Ascending aorta (tissue), 2 donors: Measurements from ENCODE around the gene MAMDC4. TPM values are rescaled to one million over a fixed set of nuclear protein-coding genes. Genes with fewer than 3 reads are reported as not detected.

Experiments
- DNase-seq, 2 donors: peaks; one replicate each; pipeline ENCODE4 v3.0.0-alpha.2; 2019; ENCODE audit warnings: low spot score in 2 of 2
- H3K27ac ChIP-seq, 2 donors: fragments of 200-600 bp; sonication (generic); one replicate each; pipeline ENCODE4 v1.5.1; 2016 to 2017; ENCODE audit warnings: mild to moderate bottlenecking in 1 of 2
- H3K27me3 ChIP-seq: fragments of 200-600 bp; sonication (generic); one replicate; pipeline ENCODE4 v1.5.1; 2017
- H3K36me3 ChIP-seq, 2 donors: fragments of 200-600 bp; sonication (generic); one replicate each; pipeline ENCODE4 v1.5.1; 2016
- H3K4me1 ChIP-seq, 2 donors: fragments of 200-600 bp; sonication (generic); one replicate each; pipeline ENCODE4 v1.5.1; 2016 to 2017; ENCODE audit warnings: mild to moderate bottlenecking in 1 of 2
- H3K4me3 ChIP-seq, 2 donors: fragments of 200-600 bp; sonication (generic); one replicate each; pipeline ENCODE4 v1.5.1; 2016 to 2017; ENCODE audit warnings: mild to moderate bottlenecking in 1 of 2
- H3K9me3 ChIP-seq, 2 donors: fragments of 200-600 bp; sonication (generic); one replicate each; pipeline ENCODE4 v1.5.1; 2016
- intact Hi-C: fragments of 100-400 bp; cut with DNase I; formaldehyde crosslinking; loops from one replicate; pipeline ENCODE4 v1.15.1; 2023
- total RNA-seq: library from RNA; depleted of rRNA; stranded (reverse); fragments of >200 nt; gene quantifications from one replicate; pipeline ENCODE4 v1.1.0, GENCODE V29; 2016
- TF ChIP-seq, protein P1 (sequence below), 3 experiments: fragments of 200-600 bp in 2 of 3; fragments of 450-650 bp in 1 of 3; sonication (generic) in 2 of 3; IDR thresholded peaks; one replicate each; pipeline ENCODE4 v1.5.1; 2016 to 2019; ENCODE audit warnings: antibody characterized with exemption in 3 of 3, mild to moderate bottlenecking in 1 of 3, moderate library complexity in 1 of 3

The MAMDC4 gene
- total RNA-seq, 1 donor from 2014 or later = 5.0 TPM

DNA sequence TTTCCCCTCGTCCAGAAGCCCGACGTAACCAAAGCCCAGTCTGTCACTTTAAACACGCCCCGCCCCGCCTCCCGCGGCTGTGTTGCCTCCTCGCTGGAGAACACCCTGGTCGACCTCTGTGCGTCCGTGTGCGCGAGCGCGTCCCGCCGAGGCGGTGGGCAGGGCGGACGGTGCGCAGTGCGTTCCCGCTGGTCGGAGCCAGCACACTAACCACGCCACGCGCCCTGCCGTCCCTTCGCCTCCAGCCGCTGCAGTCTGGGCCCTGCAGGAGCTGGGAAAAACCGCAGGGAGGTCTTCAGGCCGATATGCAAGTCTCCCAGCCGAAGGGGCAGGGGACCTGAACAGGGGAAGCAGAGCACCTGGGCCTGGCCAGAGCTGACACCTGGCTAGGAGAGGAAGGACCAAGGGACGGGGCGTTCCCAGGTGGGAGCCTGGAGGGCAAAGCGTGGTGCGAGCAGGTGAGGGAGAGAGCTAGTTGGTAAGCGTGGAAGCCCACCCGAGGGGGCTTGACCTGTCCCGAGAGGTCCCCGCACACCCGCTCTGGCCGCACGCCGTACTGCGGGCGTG is 4.2 kb upstream of the MAMDC4 start:
- H3K36me3 ChIP-seq = no peaks in the 10 kb centered on the region
- peak overlapping the region; percentile 85 to 98 for H3K4me3 ChIP-seq
- peak; percentile 57 to 94 for DNase-seq
- H3K4me1 ChIP-seq = peaks cover 11 to 35% of the 10 kb centered on the region in 2 donors
- H3K27ac ChIP-seq = peak overlapping the region; percentile 93 to 95
- intact Hi-C loops = loop anchor here (2.0 to 5.0 kb wide), 3 partner anchors 41 to 181 kb away; partner anchors contain the start of genes ABCA2, C8G, FBXW5 and RABL6
- no peaks in the 10 kb centered on the region for H3K9me3 ChIP-seq
- H3K27me3 ChIP-seq = peaks cover 34% of the 10 kb centered on the region
- TF ChIP-seq, protein P1, sequence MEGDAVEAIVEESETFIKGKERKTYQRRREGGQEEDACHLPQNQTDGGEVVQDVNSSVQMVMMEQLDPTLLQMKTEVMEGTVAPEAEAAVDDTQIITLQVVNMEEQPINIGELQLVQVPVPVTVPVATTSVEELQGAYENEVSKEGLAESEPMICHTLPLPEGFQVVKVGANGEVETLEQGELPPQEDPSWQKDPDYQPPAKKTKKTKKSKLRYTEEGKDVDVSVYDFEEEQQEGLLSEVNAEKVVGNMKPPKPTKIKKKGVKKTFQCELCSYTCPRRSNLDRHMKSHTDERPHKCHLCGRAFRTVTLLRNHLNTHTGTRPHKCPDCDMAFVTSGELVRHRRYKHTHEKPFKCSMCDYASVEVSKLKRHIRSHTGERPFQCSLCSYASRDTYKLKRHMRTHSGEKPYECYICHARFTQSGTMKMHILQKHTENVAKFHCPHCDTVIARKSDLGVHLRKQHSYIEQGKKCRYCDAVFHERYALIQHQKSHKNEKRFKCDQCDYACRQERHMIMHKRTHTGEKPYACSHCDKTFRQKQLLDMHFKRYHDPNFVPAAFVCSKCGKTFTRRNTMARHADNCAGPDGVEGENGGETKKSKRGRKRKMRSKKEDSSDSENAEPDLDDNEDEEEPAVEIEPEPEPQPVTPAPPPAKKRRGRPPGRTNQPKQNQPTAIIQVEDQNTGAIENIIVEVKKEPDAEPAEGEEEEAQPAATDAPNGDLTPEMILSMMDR (IDR thresholded peaks at IDR 0.05) = no peak

DNA sequence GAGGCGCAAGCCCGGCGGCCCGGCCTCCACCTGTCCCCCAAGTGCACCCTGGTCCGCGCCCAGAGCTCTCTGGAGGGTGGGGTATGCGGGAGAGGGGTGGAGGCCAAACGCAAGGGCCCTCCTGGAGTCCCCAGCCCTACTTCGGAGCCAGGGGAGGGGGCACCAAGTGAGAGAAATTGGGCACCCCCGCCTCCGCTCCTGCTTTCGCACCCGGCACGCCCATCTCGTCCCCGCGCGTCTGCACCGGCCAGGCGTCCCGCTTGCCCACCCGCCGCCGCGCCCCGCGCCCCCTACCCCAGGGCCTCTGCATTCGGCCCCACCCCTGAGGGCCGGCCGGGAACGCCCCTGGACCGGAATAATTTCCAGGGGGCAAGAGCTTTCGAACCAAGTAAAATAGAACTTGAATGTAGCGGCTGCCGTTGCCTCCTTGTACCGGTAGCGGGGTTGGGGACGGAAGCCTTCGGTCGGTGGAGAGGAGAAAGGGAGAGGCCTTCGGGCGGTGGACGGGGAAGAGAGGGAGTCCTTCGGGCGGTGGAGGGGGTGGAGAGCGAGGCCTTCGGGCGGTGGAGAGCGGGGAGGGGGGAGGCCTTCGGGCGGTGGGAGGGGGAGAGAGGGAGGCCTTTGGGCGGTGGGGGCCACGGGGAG is 3.6 kb upstream of the MAMDC4 start:
- no peak for DNase-seq
- intact Hi-C loops = loop anchor here (1.0 to 5.0 kb wide), 7 partner anchors 18 to 180 kb away; partner anchors contain the start of genes ABCA2, C8G, EDF1 and FBXW5
- TF ChIP-seq, protein P1 (IDR thresholded peaks at IDR 0.05) = no peak
- Histone ChIP-seq H3K27ac (peak overlapping the region; percentile 93 to 95), H3K36me3 (no peaks in the 10 kb centered on the region), H3K27me3 (peaks cover 28% of the 10 kb centered on the region), H3K4me1 (peaks cover 8 to 29% of the 10 kb centered on the region in 2 donors), H3K4me3 (peak overlapping the region; percentile 85 to 98), H3K9me3 (no peaks in the 10 kb centered on the region)

DNA sequence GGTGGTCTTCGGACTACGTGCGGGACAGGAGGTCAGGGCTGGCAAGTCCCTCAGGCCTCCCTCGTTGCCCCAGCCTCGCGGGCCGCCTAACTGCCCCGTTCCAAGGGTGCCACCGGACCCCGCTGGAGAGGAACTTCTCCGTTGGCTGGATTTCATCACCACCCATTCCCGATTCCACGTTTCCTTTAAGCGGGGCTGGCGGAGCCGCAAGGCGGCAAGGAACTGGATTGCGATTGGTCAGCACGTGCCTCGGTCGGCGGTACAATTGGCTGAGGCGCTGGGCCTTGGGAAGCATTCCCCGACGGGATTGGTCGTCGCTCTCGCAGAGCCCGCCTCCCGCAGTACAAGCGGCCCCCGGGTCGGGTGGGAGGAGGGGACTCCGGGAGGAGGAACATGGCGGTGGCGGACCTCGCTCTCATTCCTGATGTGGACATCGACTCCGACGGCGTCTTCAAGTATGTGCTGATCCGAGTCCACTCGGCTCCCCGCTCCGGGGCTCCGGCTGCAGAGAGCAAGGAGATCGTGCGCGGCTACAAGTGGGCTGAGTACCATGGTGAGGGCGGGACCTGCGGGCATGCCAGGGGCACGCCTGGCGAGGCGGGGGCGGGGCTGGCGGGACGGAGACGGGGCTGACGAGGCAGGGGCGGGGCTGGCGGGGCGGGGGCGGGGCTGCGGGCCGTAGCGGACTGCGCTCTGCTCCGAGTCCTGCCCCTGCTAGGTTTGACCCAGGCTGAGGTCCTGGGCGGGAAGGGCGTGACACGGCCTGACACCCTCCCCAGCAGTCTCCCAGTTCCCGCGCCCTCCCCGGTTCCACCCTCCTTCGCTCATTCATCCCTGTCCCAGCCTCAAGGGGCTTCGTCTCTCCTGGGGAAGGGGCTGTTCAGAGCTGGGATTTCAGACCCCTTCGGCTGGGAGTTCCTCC is 2.8 kb upstream of the MAMDC4 start, which contains the start of gene PHPT1:
TSS of gene PHPT1 (plus strand) at position 372 of the 922 bp plus-strand sequence. CDS start at position 394, 22 bp downstream.
- Histone ChIP-seq H3K4me3 (peak within 1 kb of the TSS; percentile 85 to 98), H3K9me3 (no peaks in the 10 kb centered on the region), H3K27me3 (peaks cover 23% of the 10 kb centered on the region), H3K27ac (peak within 1 kb of the TSS; percentile 93 to 95), H3K4me1 (peaks cover 8 to 21% of the 10 kb centered on the region in 2 donors), H3K36me3 (no peaks in the 10 kb centered on the region)
- peak; percentile 94 to 99 for DNase-seq
- intact Hi-C loops = loop anchor here (1.0 to 5.0 kb wide), 7 partner anchors 17 to 180 kb away; partner anchors contain the start of genes ABCA2, C8G, EDF1 and FBXW5
- TF ChIP-seq, protein P1 (IDR thresholded peaks at IDR 0.05) = no peak

DNA sequence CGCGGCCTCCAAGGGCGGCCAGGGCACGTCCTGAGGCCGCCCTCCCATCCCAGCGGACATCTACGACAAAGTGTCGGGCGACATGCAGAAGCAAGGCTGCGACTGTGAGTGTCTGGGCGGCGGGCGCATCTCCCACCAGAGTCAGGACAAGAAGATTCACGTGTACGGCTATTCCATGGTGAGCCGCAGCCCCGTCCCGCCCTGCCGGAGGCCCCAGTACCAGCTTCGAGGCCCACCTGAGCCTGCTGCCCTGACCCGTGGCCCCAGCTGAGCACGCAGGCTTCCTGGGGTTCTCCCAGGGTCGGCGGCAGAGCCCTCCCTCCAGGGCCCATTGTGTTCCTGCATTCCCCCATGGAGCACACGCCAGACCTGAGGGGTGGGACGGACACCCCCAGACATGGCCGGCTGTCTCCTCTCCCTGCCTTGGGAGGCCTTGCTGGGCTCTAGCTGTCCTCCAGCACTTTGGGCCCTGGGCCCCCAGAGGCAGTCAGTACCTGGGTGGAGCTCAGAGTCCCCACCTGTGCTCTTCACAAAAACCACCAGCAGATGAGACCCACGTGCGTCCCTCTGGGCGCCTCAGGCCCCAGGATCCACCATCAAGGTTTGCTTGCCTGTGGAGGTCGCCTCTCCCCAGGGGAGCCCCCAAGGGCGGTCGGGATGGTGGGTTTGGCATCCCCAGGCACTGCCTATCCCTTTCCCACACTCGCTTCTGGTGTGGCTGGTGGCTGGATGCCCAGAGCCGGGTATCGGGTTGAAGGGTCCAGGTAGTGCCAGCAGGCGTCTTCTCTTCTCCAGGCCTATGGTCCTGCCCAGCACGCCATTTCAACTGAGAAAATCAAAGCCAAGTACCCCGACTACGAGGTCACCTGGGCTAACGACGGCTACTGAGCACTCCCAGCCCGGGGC is 1.9 kb upstream of the MAMDC4 start:
- intact Hi-C loops = loop anchor here (1.0 to 5.0 kb wide), 7 partner anchors 16 to 179 kb away; partner anchors contain the start of genes ABCA2, C8G, EDF1 and FBXW5
- peaks cover 19% of the 10 kb centered on the region for H3K27me3 ChIP-seq
- no peak for DNase-seq
- TF ChIP-seq, protein P1 (IDR thresholded peaks at IDR 0.05) = no peak
- peak overlapping the region; percentile 93 to 95 for H3K27ac ChIP-seq
- no peaks in the 10 kb centered on the region for H3K36me3 ChIP-seq
- peaks cover 8 to 21% of the 10 kb centered on the region in 2 donors for H3K4me1 ChIP-seq
- H3K4me3 ChIP-seq = peak overlapping the region; percentile 85 to 98
- no peaks in the 10 kb centered on the region for H3K9me3 ChIP-seq
